NCI-H446 (cell line): ENCODE measurements around the gene ETV3.

ENCODE experiments used
- DNase-seq, 2 experiments: peaks; one replicate each; lab custom pipeline; 2025; lab: John Stamatoyannopoulos, UW

The ETV3 gene

DNA sequence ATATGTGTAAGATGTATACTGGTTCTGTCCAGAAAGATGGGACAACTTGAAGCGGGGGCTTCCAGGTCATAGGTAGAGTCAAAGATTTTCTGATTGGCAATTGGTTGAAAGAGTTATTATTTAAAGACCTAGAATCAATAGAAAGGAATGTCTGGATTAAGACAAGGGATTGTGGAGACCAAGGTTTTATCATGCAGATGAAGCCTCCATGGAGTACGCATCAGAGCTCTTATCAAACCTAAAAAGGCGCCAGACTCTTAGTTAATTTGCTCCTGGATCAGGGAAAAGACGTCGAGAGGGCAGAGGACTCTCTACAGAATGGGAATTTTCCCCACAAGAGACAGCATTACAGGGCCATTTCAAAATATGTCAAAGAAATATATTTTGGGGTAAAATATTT lies 23.7 kb upstream of the ETV3 start:
- no peak for DNase-seq

DNA sequence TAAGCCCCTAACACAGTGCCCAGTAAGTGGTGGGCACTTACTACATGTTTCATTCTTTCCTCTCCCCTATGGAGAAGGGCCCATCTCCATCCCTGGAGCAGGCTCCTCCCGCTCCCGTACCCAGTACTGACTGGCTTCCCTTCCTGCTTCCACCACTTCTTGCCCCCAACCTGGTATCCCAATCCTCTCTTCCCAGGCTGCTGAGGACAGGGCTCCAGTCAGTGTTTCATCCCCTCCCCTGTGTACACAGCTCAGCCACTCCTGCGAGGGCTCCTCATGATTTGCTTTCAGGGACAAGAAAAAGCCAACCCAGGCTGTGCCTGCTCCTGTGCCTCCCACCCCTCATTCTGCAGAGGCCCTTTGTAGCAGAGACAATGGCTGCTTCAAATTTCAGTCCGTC lies 20.8 kb upstream of the ETV3 start:
- DNase-seq: no peak

DNA sequence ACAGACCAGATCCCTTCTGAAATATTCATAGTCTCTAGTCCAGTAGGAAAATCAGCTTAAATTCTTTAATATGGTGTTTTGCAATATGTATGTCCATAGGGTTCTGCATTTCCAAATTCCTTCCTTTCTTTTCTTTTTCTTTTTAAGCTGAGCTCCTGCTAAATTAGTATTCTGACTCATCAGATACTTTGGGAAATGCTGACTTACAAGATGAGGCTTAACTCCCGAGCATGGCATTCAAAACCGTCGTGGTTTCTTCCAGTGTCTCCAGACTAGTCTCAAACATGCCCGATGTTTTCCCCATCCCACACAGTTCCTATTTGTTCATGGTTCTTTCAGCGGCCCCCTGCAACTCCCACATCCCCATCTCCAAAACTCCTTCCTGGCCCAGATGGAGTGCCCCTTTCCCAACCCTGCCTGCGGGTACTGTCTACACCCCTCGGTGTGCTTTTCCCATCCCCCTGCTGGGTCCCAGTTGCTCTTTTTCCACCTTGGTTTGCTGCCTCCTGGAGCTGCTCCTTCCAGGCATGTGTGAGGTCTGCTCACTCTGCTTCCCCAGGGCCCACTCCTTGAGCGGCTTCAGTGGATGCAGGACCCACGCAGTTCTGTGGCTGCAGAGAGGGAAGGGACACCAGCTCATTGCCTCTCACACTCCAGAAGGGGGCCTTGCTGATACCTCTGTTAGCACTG lies 19.5 kb upstream of the ETV3 start:
- DNase-seq: no peak

DNA sequence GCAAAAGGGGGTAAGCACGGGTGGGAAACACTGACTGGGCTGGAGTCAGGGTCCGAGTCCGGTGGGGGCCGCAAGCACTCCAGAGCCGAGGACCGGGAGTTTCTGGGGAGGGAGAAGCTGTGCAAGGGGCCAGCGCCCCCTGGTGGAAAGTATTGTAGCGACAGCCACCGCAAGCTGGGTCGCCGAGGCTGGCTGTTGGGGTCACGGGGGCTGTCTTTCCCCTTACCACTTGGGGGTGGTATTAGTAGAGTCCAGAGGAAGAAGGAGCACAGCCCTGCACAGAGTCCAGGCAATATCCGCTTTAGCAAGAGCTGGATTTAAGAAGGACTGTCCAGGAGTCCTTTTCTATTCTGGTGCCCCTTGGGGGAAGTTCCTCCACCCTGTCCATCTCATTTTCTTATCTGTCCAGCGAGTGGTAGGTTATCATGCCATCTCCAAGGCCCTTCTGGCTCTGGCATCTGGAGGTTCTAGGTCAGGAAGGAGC lies 17.9 kb upstream of the ETV3 start:
- DNase-seq: peak; percentile 60 to 76

DNA sequence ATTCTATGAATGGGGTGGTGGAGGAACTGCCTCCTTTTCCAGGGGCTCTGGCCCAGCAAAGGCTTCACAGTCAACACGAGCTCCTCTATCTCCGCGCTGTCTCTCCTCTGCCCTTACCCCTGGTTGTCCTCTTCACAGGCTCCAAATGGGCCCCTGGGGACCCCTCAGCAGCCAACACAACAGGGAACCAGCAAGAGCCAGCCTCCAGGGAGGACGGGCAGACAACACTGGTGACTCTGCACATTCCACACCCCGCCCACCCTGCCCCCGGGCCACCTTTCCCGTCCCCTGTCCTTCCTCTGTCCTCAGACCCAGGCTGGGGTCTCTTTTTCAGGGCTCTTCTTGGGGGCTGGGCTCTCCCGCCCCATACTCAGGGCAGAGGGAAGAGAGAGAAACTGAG lies 17.5 kb upstream of the ETV3 start:
- no peak for DNase-seq

DNA sequence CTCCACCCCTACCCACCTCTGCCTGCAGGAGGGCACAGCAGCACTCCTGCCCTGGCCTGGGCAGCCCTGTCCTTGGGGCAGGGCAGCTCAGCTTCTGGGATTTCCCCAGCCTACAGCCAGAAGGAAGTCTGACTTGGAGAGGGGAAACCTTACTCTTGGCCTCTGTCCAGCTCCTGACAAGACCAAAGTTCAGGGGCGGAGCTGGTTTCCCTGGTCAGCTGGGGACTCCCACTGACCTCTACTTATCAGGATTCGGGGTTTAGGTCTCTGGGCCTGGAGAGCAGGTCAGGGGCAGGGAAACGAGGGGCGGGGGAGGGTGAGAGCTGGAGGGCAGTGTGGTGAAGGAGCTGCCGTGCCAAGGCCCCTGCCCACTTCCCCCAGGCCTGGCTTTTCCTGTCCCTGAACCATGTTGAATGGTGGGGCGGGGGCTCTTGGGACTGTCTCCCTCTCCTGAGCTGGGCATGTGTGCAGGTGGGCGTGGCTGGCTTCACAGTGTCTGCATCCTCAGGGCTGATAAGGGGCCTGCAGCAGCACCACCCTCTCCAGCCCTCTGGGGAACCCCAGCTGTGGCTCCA lies 16.8 kb upstream of the ETV3 start:
- no peak for DNase-seq

DNA sequence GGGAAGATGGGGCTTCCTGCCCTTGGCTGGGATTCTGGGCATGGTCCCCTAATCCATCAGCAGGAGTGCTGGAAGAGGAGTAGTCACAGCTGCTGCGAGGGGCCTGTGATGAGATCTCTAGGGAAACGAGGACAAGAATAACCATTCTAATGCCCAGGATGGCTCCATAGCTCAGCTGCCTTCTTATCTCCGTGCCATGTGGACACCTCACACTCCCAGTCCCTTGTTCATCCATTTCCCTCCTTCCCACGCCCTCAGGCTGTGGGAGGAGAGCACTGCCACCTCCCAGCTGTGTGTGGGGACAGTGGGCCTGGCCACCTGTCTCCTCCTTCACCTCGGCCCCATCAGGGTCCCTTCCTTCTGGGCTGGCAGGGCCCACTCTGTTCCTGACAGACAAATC lies 16.1 kb upstream of the ETV3 start:
- peak in 1 of 2 experiments; percentile 52 for DNase-seq

DNA sequence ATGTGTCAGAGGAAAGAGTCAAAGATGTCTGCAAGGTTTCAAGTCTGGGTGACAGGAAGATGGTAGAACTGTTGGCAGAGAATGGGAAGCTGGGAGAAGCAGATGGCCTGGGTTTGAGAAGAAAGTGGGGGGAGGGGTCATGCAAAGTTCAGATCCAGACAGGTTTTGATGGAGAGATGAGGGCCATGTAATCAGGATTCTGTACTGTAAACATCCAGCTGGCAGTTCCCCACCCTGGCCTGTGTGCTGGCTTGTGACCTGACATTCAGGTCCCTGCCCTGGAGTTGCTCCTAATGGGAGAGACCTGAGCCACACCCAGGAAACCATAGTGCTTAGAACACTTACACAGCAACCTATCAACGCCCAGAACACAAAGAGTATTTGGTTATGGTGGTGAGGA lies 15.6 kb upstream of the ETV3 start:
- DNase-seq: peak in 1 of 2 experiments; percentile 26

DNA sequence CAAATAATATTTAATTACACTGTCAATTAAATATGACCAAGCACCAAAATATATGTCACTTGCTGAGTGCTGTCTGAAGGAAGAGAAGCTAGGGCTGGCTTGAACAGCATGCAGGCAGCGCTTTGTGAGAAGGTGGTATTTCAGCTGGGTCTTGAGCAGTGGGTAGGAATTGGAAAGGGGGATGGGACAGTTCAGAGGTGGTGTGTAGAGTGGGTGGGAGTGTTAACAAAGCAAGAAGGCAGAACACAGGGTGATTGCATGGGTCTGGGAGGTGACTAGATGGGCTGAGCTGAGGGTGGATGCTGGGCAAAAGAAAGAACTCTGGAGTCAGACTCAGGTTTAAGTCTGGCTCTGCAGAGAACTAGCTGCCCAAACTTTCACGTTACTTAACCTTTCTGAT lies 14.3 kb upstream of the ETV3 start:
- DNase-seq: no peak

DNA sequence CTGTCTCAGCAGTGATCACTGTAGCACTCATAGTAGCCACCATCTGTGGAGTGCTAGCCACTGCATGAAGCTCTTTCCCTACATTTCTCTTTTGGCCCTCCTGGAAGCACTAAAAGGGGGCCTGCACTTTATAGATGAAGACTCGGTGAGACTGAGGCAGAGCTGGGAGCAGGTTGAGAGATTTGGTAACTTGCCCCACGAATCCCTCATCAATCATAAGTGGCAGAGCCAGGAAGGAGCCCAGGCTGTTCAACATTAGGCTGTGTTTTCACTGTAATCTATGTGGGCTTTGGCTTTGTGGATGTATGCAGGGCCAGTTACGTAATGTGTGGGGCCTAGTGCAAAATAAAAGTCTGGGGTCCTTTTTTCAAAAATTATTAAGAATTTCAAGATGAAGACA lies 13.3 kb upstream of the ETV3 start:
- DNase-seq: no peak

DNA sequence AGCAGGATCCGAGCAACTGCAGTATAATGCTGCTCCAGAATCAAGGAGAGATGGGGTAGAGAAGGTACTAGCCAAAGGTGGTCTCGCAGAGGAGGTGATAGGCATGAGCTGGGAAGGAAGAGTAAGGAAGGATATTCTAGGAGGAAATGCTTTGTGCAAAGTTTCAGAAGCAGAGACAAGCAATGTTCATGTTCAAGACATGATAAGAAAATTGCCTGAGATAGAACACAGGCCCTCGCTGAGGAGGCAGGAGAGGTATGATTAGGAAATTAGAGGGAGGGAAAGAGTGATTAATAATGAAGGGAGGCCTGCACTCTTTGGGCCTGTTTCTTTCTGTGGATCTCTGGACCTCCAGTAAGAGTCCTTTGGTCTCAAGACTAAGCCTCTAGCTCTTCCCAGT lies 12.9 kb upstream of the ETV3 start:
- DNase-seq: no peak

DNA sequence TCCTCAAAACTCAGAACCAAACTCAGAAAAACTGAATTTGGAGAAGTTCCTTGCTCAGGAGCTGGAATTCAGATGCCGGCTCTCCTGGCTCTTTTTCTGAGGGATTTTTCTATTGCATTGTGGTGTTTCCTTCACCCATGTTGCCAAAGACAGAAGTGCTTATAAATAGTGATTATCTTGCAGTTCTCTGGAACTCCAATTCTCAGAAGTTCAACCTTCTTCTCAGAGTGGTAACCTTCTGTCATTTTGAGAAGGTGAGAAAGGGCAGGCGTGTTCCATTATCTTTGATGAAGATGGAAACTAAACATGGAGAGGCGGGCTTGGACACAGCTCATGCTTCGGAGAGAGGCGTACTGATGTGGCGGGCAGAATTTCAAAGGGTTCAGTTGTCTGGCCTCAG lies 12.4 kb upstream of the ETV3 start:
- no peak for DNase-seq

DNA sequence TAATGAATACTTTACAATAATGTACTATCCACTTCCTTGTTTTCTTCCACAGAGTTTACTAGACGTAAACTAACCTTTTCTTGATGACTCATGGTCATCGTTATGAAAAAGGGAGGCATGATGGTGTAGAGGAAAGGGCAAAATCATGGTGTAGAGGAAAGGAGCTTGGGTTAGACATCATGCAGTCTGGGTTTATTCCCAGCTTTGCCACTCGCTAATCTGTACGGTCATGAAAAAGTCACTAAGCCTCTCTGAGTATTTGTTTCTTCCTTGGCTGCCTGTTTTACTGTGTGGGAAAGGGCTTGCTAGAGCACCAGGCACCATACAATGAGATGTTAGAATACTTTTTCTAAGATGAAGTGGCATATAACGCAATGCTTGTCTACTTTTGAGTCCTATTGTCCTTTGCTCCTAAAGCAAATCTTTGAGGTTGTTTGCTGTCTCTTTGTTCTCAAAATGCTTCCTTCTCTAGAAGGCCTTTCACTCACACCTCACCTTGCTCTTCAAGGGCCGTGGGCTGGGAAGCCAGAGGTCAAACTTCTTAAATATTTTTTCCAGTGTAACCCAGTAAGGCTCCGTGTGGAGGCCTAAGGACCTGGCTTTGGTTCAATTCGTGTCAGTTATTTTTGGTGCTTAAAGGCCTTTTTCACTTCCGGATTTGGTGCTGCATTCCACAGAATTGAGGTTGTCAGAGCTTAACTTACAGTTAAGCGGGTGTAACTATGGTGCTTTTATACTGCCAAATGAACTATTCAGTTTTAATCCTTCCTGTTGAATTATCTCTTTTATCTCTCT lies 9.9 kb upstream of the ETV3 start:
- DNase-seq: no peak

DNA sequence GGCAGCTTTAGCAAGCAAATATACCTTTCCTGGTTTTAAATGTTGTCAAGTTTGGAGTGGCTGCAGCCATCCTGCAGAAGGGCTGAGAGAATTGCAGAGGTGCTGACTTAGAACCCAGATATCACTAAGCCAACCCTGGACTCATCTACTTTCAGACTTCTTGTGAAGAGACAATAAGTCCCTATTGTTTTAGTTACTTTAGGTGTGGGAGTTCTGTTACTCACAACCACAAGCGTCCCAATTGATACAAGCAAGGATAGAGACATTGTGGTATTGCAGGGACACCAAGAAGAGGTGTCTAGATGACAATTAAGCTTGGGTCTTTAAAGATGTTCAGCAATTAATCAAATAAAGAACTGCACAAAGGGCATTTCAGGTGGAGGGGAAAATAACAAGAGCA lies 8.8 kb upstream of the ETV3 start:
- no peak for DNase-seq

DNA sequence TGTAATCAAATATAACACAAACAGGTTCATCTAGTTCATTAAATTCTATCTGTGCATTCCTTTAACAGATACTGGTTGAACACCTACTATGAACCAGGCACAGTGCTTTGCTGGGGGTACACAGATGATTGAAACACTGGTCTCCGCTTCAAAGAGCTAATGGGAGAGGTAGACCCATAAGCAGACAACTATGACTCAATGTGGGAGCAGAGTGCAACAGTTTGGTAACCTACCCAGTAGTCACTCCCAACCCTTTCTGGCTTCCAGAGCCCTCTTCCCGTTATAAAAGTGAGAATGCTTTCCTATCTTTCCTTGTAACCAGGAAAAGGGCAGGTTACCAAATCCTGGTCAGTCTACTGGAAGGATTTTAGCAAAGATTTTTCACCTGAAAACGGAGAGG lies 8.0 kb upstream of the ETV3 start:
- DNase-seq: no peak

DNA sequence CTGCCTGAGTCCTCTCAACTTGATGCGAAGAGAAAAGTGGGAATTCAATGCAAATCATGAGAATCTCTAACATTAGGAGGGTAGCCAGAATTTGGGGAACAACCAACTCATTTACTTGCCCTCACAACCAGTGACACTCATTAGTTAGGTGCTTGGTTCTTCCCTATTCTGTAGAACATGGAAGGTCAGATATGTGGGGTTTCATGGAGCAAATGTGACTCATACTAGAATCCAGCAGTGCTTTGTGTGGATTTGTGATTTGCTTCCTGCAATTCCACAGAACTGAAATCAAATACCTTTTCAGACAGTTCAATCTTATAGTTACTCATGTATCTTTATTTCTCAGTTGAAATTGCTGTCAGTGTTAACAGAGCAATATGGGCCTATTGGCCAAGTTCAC lies 6.9 kb upstream of the ETV3 start:
- DNase-seq: no peak

DNA sequence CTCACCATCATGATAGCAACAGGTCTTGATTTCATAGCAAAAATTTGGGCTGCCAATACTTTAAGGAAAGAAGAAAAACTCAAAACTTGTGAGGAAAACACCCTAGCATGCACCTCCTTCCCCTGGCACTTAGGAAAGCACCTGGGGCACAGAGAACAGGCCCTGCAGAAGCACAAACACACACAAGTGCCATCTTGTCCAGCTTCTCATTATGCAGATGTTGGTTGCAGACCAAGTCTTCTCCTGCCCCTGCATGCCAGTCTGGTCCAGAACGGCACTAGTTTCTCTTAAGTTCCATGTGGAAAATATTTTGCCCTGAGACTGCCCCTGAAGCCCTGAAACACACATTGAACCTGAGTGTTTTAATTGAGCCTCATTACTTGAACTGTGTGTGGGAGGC lies 6.3 kb upstream of the ETV3 start:
- DNase-seq: no peak

DNA sequence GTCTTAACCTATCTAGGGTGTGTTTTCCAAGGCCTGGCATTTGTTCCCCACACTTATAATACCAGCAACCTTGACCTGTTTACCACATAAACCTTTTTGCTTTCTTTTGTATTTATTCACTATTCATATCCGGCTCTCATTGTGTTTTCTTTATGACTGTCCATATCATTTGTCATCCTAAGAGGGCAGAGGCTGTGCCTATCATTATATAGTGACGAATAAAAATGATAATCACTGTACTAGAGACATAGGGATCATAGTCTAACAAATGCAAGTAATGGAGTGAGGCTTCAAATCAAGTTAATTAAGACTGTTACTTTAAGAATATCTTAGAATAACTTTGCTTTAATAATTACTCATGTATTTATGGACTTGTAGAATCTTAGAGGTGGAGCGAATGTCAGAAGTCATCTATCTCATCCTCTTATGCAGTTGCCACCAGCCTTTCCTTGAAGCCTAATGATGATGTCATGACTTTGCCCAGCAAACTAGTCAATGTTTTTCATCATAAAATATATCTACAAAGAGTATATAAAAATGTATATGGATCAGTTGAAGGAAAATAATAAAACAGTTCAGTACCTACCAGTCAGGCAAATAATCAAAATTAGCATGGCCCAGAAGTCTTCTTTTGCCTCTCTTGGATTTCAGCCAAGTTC lies 4.7 kb upstream of the ETV3 start:
- DNase-seq: no peak

DNA sequence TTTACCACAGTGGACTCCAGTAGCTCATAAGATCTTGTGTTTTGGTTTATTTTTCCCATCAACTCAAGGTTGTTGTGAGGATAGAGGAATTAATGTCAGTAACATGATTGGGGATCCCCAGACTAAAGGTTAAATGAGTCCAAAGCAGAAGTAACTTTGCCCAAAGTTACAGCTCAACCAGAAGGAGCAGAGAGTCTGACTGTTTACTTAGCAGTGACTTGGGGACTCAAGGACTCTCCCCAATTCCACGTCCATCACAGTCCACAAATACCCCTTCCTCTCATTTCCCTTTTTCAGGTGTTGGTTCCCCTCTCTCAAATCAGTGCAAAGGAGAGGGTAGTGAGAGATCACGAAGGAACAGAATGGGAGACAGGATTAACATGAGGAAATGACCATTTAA lies 4.0 kb upstream of the ETV3 start:
- DNase-seq: no peak

DNA sequence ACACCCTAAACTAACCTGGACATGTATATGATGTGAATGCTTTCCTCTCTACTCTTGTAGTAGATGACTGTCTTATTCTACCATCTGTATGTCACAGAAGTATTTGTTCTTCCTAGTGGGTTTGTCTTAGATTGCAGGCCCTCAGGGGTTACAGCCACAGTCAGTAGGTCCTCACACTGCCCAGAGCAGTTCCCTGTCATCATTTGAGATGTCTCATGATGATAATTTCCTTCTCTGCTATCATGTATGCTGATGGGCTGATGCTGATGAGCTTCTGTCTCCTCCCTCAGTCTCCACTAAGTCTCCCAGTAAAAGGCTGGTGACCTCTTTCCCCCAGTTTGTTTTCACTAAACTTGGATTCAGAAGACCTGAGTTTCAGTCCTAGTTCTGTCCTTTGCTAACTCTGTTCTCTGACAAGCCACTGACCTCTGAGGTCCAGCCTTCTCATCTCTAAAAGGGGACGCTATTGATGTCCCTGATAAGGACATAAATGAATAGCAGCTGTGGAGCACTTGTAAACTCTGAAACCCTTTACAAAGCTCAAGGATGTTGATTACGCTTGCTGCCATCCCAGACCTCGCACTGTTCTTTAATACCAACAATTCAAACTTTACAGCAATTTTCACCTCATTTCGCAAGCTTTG lies 3.1 kb upstream of the ETV3 start:
- no peak for DNase-seq

DNA sequence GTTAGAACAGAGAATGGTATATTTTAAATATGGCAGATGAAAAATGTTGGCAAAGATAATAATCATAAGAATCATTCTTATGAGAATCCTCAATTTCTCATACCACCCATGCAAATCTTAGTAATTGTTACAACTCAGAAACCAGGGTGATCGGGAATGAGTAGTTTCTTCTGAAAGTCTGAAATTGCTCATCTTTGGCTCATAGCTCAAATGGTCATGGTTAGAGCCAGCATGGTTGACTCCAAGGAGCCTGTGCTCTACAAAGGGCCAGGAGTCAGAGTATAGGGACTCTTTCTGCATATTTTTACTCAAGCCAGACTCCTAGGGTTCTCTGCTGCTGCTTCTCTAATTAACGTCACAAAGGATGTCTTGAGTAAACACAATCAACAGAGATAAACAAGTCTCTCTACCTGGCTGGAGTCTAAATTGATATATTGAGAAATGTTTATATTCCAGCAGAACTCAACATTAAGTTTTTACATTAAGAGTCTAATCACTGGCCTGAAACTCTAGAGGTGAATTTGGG lies 1.9 kb upstream of the ETV3 start:
- no peak for DNase-seq
